ENCODE measurements around the gene MIOS. TPM values are rescaled to one million over a fixed set of nuclear protein-coding genes. Genes with fewer than 3 reads are reported as not detected.

MIOS gene
- total RNA-seq, 1 experiment from 2014 or later, result 25.8 TPM

DNA sequence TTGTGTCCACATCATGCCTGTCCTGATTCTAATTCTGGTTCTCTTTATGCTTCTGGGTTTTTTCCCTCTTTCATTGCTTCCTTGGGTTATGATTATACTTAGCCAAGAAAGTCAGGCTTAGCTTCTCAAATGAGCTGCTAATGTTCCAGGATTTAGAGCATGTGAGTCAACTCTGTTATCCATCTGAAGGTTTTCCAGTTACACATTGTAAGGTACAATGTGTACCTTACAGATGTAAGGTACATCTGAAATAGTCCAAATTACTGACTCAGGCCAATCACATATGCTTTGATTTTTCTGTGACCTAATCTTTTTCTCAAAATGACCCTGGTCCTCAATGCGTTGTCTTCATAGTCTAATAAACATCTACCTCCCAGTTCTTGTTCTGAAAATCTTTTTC is 13.3 kb upstream of the MIOS start:
- ATAC-seq (no peak), DNase-seq (ENCODE audit: low read depth, low spot score) (no peak)
- Histone ChIP-seq H3K9me3 (ENCODE audit: control insufficient read depth in 1 of 2, insufficient read depth in 1 of 2, low read depth in 1 of 2, low read length in 2 of 2) (no peaks in the 10 kb centered on the region), H3K36me3 (ENCODE audit: control insufficient read depth in 1 of 2, insufficient read depth in 2 of 2, low read length in 2 of 2) (no peaks in the 10 kb centered on the region), H3K79me2 (ENCODE audit: insufficient read depth, low read length) (no peaks in the 10 kb centered on the region), H4K20me1 (ENCODE audit: insufficient read depth) (no peaks in the 10 kb centered on the region), H3K9ac (ENCODE audit: low read length) (no peak overlapping the region), H3K9me2 (ENCODE audit: insufficient read depth) (no peaks in the 10 kb centered on the region), H3K27ac (ENCODE audit: low read depth, low read length) (no peak overlapping the region), H3K4me1 (ENCODE audit: control insufficient read depth in 1 of 2, insufficient read depth in 2 of 2, low read length in 2 of 2) (no peaks in the 10 kb centered on the region), H3K4me2 (ENCODE audit: low read length) (no peak overlapping the region), H3K4me3 (replicated peaks in 1 of 2; ENCODE audit: low read depth in 1 of 2, low read length in 2 of 2) (no peak overlapping the region), H2AFZ (ENCODE audit: low read depth, low read length, poor library complexity, severe bottlenecking) (no peak overlapping the region), H3K27me3 (ENCODE audit: insufficient read depth, low read length) (no peaks in the 10 kb centered on the region)
- RAD21 ChIA-PET (ENCODE audit: low non-redundant PET in 1 of 2, low total read pairs in 2 of 2, uncharacterized antibody in 2 of 2, unreplicated experiment in 2 of 2), result no interaction called here
- CTCF ChIA-PET, result no interaction called here
- no TSS peak for BruUV-seq (replicated peaks)
- intact Hi-C loops (cut with micrococcal nuclease), result no loop called here
- TF ChIP-seq RAD21 (IDR thresholded peaks at IDR 0.05; ENCODE audit: low read depth) (no peak), JUND (IDR thresholded peaks at IDR 0.05) (no peak), YY1 (IDR thresholded peaks at IDR 0.05; ENCODE audit: extremely low read depth, insufficient replicate concordance, low read depth, low read length) (no peak), EZH2phosphoT487 (IDR thresholded peaks at IDR 0.05; ENCODE audit: borderline replicate concordance) (no peak), POLR2A (IDR thresholded peaks at IDR 0.05; ENCODE audit: borderline replicate concordance, extremely low read depth, insufficient read depth, insufficient read length) (no peak), SIN3A (IDR thresholded peaks at IDR 0.05; ENCODE audit: low read depth) (no peak), CTCF (IDR thresholded peaks at IDR 0.05 in 2 of 3, conservative IDR thresholded peaks at IDR 0.05 in 1 of 3; ENCODE audit: borderline replicate concordance in 1 of 3, insufficient read depth in 1 of 3, low read depth in 2 of 3, low read length in 2 of 3) (no peak), SRF (IDR thresholded peaks at IDR 0.05; ENCODE audit: low read depth) (no peak), EZH2 (IDR thresholded peaks at IDR 0.05) (no peak), SP1 (IDR thresholded peaks at IDR 0.05; ENCODE audit: low read depth) (no peak), ZFX (IDR thresholded peaks at IDR 0.05) (no peak), ZNF274 (IDR thresholded peaks at IDR 0.05; ENCODE audit: low read depth, low read length) (no peak), ELF1 (IDR thresholded peaks at IDR 0.05; ENCODE audit: borderline replicate concordance, low read depth) (no peak)
- TF ChIP-seq, protein P1, sequence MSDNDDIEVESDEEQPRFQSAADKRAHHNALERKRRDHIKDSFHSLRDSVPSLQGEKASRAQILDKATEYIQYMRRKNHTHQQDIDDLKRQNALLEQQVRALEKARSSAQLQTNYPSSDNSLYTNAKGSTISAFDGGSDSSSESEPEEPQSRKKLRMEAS (IDR thresholded peaks at IDR 0.05), result no peak
- TF ChIP-seq, protein P2, sequence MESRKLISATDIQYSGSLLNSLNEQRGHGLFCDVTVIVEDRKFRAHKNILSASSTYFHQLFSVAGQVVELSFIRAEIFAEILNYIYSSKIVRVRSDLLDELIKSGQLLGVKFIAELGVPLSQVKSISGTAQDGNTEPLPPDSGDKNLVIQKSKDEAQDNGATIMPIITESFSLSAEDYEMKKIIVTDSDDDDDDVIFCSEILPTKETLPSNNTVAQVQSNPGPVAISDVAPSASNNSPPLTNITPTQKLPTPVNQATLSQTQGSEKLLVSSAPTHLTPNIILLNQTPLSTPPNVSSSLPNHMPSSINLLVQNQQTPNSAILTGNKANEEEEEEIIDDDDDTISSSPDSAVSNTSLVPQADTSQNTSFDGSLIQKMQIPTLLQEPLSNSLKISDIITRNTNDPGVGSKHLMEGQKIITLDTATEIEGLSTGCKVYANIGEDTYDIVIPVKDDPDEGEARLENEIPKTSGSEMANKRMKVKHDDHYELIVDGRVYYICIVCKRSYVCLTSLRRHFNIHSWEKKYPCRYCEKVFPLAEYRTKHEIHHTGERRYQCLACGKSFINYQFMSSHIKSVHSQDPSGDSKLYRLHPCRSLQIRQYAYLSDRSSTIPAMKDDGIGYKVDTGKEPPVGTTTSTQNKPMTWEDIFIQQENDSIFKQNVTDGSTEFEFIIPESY (IDR thresholded peaks at IDR 0.05; ENCODE audit: extremely low read depth, insufficient replicate concordance, low read length), result no peak
- TF ChIP-seq, protein P3, sequence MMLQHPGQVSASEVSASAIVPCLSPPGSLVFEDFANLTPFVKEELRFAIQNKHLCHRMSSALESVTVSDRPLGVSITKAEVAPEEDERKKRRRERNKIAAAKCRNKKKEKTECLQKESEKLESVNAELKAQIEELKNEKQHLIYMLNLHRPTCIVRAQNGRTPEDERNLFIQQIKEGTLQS (IDR thresholded peaks at IDR 0.05), result no peak
- TF ChIP-seq, protein P4, sequence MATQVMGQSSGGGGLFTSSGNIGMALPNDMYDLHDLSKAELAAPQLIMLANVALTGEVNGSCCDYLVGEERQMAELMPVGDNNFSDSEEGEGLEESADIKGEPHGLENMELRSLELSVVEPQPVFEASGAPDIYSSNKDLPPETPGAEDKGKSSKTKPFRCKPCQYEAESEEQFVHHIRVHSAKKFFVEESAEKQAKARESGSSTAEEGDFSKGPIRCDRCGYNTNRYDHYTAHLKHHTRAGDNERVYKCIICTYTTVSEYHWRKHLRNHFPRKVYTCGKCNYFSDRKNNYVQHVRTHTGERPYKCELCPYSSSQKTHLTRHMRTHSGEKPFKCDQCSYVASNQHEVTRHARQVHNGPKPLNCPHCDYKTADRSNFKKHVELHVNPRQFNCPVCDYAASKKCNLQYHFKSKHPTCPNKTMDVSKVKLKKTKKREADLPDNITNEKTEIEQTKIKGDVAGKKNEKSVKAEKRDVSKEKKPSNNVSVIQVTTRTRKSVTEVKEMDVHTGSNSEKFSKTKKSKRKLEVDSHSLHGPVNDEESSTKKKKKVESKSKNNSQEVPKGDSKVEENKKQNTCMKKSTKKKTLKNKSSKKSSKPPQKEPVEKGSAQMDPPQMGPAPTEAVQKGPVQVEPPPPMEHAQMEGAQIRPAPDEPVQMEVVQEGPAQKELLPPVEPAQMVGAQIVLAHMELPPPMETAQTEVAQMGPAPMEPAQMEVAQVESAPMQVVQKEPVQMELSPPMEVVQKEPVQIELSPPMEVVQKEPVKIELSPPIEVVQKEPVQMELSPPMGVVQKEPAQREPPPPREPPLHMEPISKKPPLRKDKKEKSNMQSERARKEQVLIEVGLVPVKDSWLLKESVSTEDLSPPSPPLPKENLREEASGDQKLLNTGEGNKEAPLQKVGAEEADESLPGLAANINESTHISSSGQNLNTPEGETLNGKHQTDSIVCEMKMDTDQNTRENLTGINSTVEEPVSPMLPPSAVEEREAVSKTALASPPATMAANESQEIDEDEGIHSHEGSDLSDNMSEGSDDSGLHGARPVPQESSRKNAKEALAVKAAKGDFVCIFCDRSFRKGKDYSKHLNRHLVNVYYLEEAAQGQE (IDR thresholded peaks at IDR 0.05; ENCODE audit: low read depth), result no peak
- POLR2A ChIA-PET, result no interaction called here
